Prostate gland (tissue), 2 donors: ENCODE measurements around the gene PRR15. TPM values are rescaled to one million over a fixed set of nuclear protein-coding genes. Genes with fewer than 3 reads are reported as not detected.

Source experiments
- DNase-seq: peaks from one replicate; pipeline ENCODE4 v3.0.0-alpha.2; 2019; ENCODE audit warnings: low spot score
- H3K27ac ChIP-seq, 2 donors: fragments of 200-600 bp; sonication (generic); 2 replicates each; pipeline ENCODE4 v1.5.1; 2017 to 2019
- H3K27me3 ChIP-seq: fragments of 200-600 bp; sonication (generic); replicated peaks from 2 replicates; pipeline ENCODE4 v1.5.1; 2019; ENCODE audit not compliant: insufficient read depth
- H3K36me3 ChIP-seq, 2 donors: fragments of 200-600 bp; sonication (generic); 1 replicate in 1 of 2; 2 replicates in 1 of 2; pipeline versions ENCODE4 v1.5.1 to v1.8.1; 2017 to 2019
- H3K4me1 ChIP-seq: fragments of 200-600 bp; sonication (generic); replicated peaks from 2 replicates; pipeline ENCODE4 v1.5.1; 2019
- H3K4me3 ChIP-seq, 2 donors: fragments of 200-600 bp; sonication (generic); 2 replicates each; pipeline ENCODE4 v1.5.1; 2017 to 2019
- H3K9me3 ChIP-seq: fragments of 200-600 bp; sonication (generic); 2 replicates; pipeline ENCODE4 v1.5.1; 2017
- CTCF ChIP-seq, 4 experiments: fragments of 200-600 bp in 2 of 4; fragments of 450-650 bp in 2 of 4; sonication (generic) in 2 of 4; IDR thresholded peaks; 1 replicate in 3 of 4; 2 replicates in 1 of 4; pipeline ENCODE4 v1.5.1; 2016 to 2019; ENCODE audit warnings: antibody characterized with exemption in 4 of 4, mild to moderate bottlenecking in 2 of 4, moderate library complexity in 2 of 4
- POLR2A ChIP-seq: fragments of 450-650 bp; IDR thresholded peaks from one replicate; pipeline ENCODE4 v1.6.1; 2016; ENCODE audit warnings: antibody characterized with exemption, mild to moderate bottlenecking
- POLR2AphosphoS5 ChIP-seq: sonication (generic); formaldehyde crosslinking; IDR thresholded peaks from one replicate; pipeline ENCODE4 v1.6.1; 2017; ENCODE audit warnings: antibody characterized with exemption
- WGBS: methylation state at CpG from one replicate; pipeline ENCODE4 v1.1.5; 2018; 5-methylcytosine and 5-hydroxymethylcytosine counted together
- intact Hi-C: fragments of 100-400 bp; cut with DNase I; formaldehyde crosslinking; loops from one replicate; pipeline ENCODE4 v1.14.2; 2022
- total RNA-seq, 2 donors: library from RNA; depleted of rRNA; stranded (reverse); fragments of >200 nt; gene quantifications; one replicate each; pipeline ENCODE4 v1.1.0, GENCODE V29; 2016

Gene PRR15
- total RNA-seq, 2 donors from 2014 or later: 4.6 to 7.7 TPM

GRCh38 chr7:29593459-29593858 is 29.8 kb downstream of the PRR15 start:
- TF ChIP-seq POLR2A (no peak), POLR2AphosphoS5 (no peak), CTCF (IDR thresholded peaks at IDR 0.05) (no peak)
- H3K27ac ChIP-seq: no peak overlapping the region
- intact Hi-C loops: no loop called here
- DNase-seq: no peak
- no peaks in the 10 kb centered on the region for H3K27me3 ChIP-seq
- no peak overlapping the region for H3K4me3 ChIP-seq
- no peaks in the 10 kb centered on the region for H3K4me1 ChIP-seq
- no peaks in the 10 kb centered on the region for H3K9me3 ChIP-seq
- no peaks in the 10 kb centered on the region for H3K36me3 ChIP-seq

GRCh38 chr7:29596593-29597178 is 33.1 kb downstream of the PRR15 start:
- Histone ChIP-seq H3K36me3 (no peaks in the 10 kb centered on the region), H3K9me3 (no peaks in the 10 kb centered on the region), H3K4me3 (no peak overlapping the region), H3K27ac (no peak overlapping the region), H3K4me1 (no peaks in the 10 kb centered on the region), H3K27me3 (no peaks in the 10 kb centered on the region)
- TF ChIP-seq POLR2AphosphoS5: no peak
- TF ChIP-seq CTCF (IDR thresholded peaks at IDR 0.05): no peak
- no peak for TF ChIP-seq POLR2A
- no peak for DNase-seq
- intact Hi-C loops: no loop called here
- 55% methylated on average over 3 of the region's 3 CpGs for WGBS

GRCh38 chr7:29597266-29597665 is 33.6 kb downstream of the PRR15 start:
- TF ChIP-seq POLR2AphosphoS5: no peak
- TF ChIP-seq POLR2A: no peak
- TF ChIP-seq CTCF (IDR thresholded peaks at IDR 0.05): no peak
- intact Hi-C loops: no loop called here
- no peaks in the 10 kb centered on the region for H3K27me3 ChIP-seq
- DNase-seq: no peak
- 100% methylated on average over 2 of the region's 2 CpGs for WGBS
- no peaks in the 10 kb centered on the region for H3K36me3 ChIP-seq
- no peaks in the 10 kb centered on the region for H3K4me1 ChIP-seq
- H3K9me3 ChIP-seq: no peaks in the 10 kb centered on the region
- no peak overlapping the region for H3K4me3 ChIP-seq
- no peak overlapping the region for H3K27ac ChIP-seq

GRCh38 chr7:29598137-29598536 is 34.5 kb downstream of the PRR15 start:
- intact Hi-C loops: no loop called here
- TF ChIP-seq POLR2AphosphoS5 (no peak), POLR2A (no peak), CTCF (IDR thresholded peaks at IDR 0.05) (no peak)
- WGBS: 84% methylated on average over 3 of the region's 3 CpGs
- no peak overlapping the region for H3K27ac ChIP-seq
- no peak overlapping the region for H3K4me3 ChIP-seq
- no peaks in the 10 kb centered on the region for H3K9me3 ChIP-seq
- H3K36me3 ChIP-seq: no peaks in the 10 kb centered on the region
- no peak for DNase-seq
- H3K4me1 ChIP-seq: no peaks in the 10 kb centered on the region
- no peaks in the 10 kb centered on the region for H3K27me3 ChIP-seq

- Histone ChIP-seq H3K4me1 (no peaks in the 10 kb centered on the region), H3K36me3 (no peaks in the 10 kb centered on the region), H3K27me3 (no peaks in the 10 kb centered on the region), H3K9me3 (no peaks in the 10 kb centered on the region), H3K27ac (no peak overlapping the region), H3K4me3 (no peak overlapping the region)
- whole genome bisulfite sequencing: 41% methylated on average over 8 of the region's 8 CpGs
- intact Hi-C loops: no loop called here
- TF ChIP-seq POLR2AphosphoS5 (no peak), CTCF (IDR thresholded peaks at IDR 0.05) (no peak)
- DNase-seq: no peak
These were observed 35.0 kb downstream of the PRR15 start for GRCh38 chr7:29598613-29599012.
